GM12865 (cell line): Measurements from ENCODE around the gene TCF4.

Source experiments
- DNase-seq: peaks from one replicate; pipeline ENCODE4 v3.0.0; 2010; ENCODE audit warnings: low read depth
- H3K4me3 ChIP-seq: 2 replicates; pipeline ENCODE4 v1.5.1; 2011; ENCODE audit warnings: mild to moderate bottlenecking, low read depth, low read length, control low read depth
- CTCF ChIP-seq: IDR thresholded peaks from 2 replicates; pipeline ENCODE4 v1.5.1; 2011; ENCODE audit warnings: low read length, control low read depth, low read depth, inconsistent platforms; ENCODE audit not compliant: insufficient read depth; ENCODE audit errors: missing control alignments

The TCF4 gene

GRCh38 chr18:55243255-55243654 lies 344.7 kb downstream of the TCF4 start:
- H3K4me3 ChIP-seq, result no peak overlapping the region
- no peak for DNase-seq
- no peak for TF ChIP-seq CTCF

GRCh38 chr18:55240978-55241377 lies 347.0 kb downstream of the TCF4 start:
- DNase-seq, result peak; percentile 56
- TF ChIP-seq CTCF, result no peak
- no peak overlapping the region for H3K4me3 ChIP-seq

- H3K4me3 ChIP-seq, result no peak overlapping the region
- TF ChIP-seq CTCF, result no peak
These were observed 348.3 kb downstream of the TCF4 start for GRCh38 chr18:55239740-55240139.

GRCh38 chr18:55237660-55238059 lies 350.3 kb downstream of the TCF4 start:
- no peak for TF ChIP-seq CTCF
- DNase-seq, result no peak
- no peak overlapping the region for H3K4me3 ChIP-seq

More at GRCh38 chr18:55239740-55240139, 348.3 kb downstream of the TCF4 start:
- no peak for DNase-seq

GRCh38 chr18:55236150-55236931 lies 351.7 kb downstream of the TCF4 start:
- TF ChIP-seq CTCF, result no peak
- peak; percentile 85 for DNase-seq
- H3K4me3 ChIP-seq, result no peak overlapping the region

- DNase-seq, result no peak
These were observed 352.9 kb downstream of the TCF4 start for GRCh38 chr18:55235094-55235461.

More at GRCh38 chr18:55235094-55235461, 352.9 kb downstream of the TCF4 start:
- no peak for TF ChIP-seq CTCF
- no peak overlapping the region for H3K4me3 ChIP-seq
